ENCODE results near the gene DCLRE1C. TPM values are rescaled to one million over a fixed set of nuclear protein-coding genes. Genes with fewer than 3 reads are reported as not detected.
A peak's percentile ranks its signal among the peaks of the same experiment; 100 is the strongest.
"Not testable (repeated sequence)": the region's sequence is repeated elsewhere in the genome, so short reads cannot be mapped to it uniquely, and the experiment has no call there.

DCLRE1C gene
- polyA plus RNA-seq, 2 donors: 5.7 to 6.5 TPM

DNA sequence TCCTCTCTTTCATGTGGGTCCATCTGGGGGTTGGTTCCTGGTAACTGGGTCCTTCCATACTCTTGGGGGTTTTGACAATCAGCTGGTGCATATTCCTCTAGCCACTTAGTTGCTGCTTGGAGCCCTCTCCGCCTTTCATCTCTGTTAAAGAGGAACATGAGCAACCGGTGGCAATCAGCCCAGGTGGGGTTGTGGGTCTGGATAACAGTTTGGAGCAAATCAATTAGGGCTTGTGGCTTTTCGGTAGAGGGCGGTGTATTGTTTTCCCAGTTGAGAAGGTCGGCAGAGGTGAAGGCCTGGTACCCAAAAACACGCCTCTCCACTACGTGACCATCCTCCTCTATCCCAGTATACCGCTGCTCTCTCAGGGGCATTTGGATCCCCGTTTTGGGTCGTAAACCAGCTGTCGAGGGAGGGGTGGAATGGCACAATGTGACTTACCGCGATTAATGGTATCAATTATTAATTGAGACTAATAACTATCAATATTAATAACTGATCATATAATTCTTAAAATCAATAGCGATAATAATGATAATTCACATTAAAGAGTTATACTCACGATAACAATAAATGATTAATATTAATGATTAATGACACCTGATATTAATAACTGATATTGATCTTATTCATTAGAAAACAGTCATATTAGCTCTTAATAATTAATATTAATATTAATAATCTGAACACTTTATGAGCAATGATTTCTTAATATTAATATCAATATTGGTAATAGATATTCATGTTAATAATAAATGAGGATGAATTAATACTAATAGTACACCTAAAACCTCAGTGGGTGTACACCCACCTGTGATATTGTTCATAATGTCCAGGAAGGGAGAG lies 20.5 kb upstream of the DCLRE1C start:
- WGBS, 2 donors: 60 to 61% methylated on average over 15 of the region's 15 CpGs
- not testable (repeated sequence) for H3K9me3 ChIP-seq (ENCODE audit: control insufficient read depth in 2 of 2, insufficient read depth in 1 of 2, low read depth in 1 of 2, low read length in 1 of 2); H3K36me3 ChIP-seq (ENCODE audit: control insufficient read depth in 2 of 2, insufficient read depth in 2 of 2, low read length in 1 of 2); H3K4me3 ChIP-seq (ENCODE audit: low read depth in 1 of 2, low read length in 2 of 2); H3K27ac ChIP-seq (ENCODE audit: low read depth in 2 of 2, low read length in 1 of 2); H3K27me3 ChIP-seq (ENCODE audit: control insufficient read depth in 1 of 2, insufficient read depth in 2 of 2, low read length in 2 of 2); H3K4me1 ChIP-seq (ENCODE audit: control insufficient read depth in 2 of 2, insufficient read depth in 2 of 2, low read length in 1 of 2)

DNA sequence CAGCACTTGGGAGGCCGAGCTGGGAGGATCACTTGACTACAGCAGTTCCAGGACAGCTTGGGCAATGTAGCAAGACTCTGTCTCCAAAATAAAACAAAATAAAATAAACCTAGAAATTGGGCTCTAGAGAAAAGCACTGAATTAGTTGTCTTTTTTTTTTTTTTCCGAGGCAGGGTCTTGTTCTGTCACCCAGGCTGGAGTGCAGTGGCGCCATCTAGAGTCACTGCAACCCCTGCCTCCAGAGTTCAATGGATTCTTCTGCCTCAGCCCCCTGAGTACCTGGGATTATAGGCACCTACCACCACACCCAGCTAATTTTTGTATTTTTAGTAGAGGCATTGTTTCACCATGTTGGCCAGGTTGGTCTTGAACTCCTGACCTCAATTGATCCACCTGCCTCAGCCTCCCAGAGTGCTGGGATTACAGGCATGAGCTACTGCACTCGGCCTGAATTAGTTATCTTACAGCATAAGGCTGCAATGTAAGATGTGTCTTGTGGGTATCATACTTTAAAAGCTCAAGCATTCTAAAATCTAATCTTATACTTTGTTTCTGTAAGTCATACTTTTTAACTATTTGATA lies 18.1 kb upstream of the DCLRE1C start:
- Histone ChIP-seq H3K27me3 (ENCODE audit: control insufficient read depth in 1 of 2, insufficient read depth in 2 of 2, low read length in 2 of 2) (no peaks in the 10 kb centered on the region), H3K27ac (ENCODE audit: low read depth in 2 of 2, low read length in 1 of 2) (no peak overlapping the region), H3K4me3 (ENCODE audit: low read depth in 1 of 2, low read length in 2 of 2) (no peak overlapping the region), H3K9me3 (ENCODE audit: control insufficient read depth in 2 of 2, insufficient read depth in 1 of 2, low read depth in 1 of 2, low read length in 1 of 2) (no peaks in the 10 kb centered on the region), H3K4me1 (ENCODE audit: control insufficient read depth in 2 of 2, insufficient read depth in 2 of 2, low read length in 1 of 2) (no peaks in the 10 kb centered on the region), H3K36me3 (ENCODE audit: control insufficient read depth in 2 of 2, insufficient read depth in 2 of 2, low read length in 1 of 2) (no peaks in the 10 kb centered on the region)
- 60 to 63% methylated on average over 4 of the region's 4 CpGs for WGBS, 2 donors

DNA sequence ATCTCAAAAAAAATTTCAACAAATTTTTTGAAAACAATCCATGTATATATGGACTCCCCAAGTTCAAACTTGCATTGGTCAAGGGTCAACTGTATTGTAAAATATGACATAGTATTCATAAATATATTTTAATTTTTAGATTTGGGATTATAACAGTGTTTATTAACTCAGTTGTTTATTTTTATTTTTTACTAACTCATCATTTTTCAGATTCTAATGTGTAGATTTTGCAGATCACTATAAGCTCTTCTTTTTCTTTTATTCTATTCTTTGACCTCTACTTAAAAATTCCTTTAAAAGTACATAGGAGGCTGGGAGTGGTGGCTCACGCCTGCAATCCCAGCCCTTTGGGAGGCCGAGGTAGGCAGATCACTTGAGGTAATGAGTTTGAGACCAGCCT lies 14.0 kb upstream of the DCLRE1C start:
- no peaks in the 10 kb centered on the region for H3K4me1 ChIP-seq (ENCODE audit: control insufficient read depth in 2 of 2, insufficient read depth in 2 of 2, low read length in 1 of 2)
- H3K36me3 ChIP-seq (ENCODE audit: control insufficient read depth in 2 of 2, insufficient read depth in 2 of 2, low read length in 1 of 2): no peaks in the 10 kb centered on the region
- 87 to 96% methylated on average over 2 of the region's 2 CpGs for WGBS, 2 donors
- no peak overlapping the region for H3K4me3 ChIP-seq (ENCODE audit: low read depth in 1 of 2, low read length in 2 of 2)
- H3K9me3 ChIP-seq (ENCODE audit: control insufficient read depth in 2 of 2, insufficient read depth in 1 of 2, low read depth in 1 of 2, low read length in 1 of 2): no peaks in the 10 kb centered on the region
- H3K27me3 ChIP-seq (ENCODE audit: control insufficient read depth in 1 of 2, insufficient read depth in 2 of 2, low read length in 2 of 2): no peaks in the 10 kb centered on the region
- H3K27ac ChIP-seq (ENCODE audit: low read depth in 2 of 2, low read length in 1 of 2): no peak overlapping the region

DNA sequence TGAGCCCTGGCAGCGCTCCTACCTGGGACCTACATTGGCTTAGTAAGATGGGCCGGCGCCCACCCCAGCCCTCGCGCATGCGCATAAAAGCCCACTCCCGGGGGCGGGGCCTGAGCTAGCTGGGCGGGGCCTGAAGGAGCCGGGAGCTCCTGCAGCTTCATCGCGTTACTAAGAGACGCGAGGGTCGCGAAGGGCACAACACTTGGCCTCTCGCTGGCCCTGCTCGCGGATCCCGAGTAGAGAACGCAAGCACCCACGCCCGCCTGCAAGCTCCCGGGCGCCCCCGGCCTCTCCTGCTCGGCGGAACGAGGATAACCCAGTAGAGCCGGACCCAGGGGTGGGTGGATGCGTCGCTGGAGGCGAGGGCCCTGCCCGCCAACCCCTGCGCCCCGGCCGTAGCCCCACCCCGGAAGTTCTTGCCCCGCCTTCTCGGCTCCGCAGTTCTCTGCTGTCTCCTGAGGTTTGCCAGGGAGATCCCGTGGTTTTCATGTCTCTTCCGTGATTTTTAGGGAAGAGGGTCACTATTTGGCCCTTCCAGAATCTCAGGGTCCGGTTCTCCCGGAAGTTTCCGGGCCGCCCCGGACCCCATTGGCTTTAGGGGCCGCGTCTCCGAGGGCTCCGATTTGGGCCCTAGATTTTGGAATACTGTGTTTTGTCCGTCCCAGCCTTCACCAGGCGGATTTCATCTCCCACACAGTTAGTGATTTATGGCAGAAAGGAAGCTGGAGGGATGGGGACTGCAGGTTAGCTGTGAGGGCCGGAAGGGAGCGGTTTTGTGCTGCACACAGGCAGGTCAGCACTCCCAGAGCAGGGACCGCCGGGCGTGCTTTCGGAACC lies 5.5 kb upstream of the DCLRE1C start, which contains the start of gene MEIG1:
Gene MEIG1 (plus strand): TSS at position 168 of the 837 bp plus-strand sequence. CDS start 7,081 bp downstream, outside the sequence.
- Histone ChIP-seq H3K27ac (ENCODE audit: low read depth in 2 of 2, low read length in 1 of 2) (peak within 1 kb of the TSS; percentile 94 to 99), H3K4me3 (ENCODE audit: low read depth in 1 of 2, low read length in 2 of 2) (peak within 1 kb of the TSS; percentile 69 to 77), H3K4me1 (ENCODE audit: control insufficient read depth in 2 of 2, insufficient read depth in 2 of 2, low read length in 1 of 2) (no peaks in the 10 kb centered on the region), H3K27me3 (ENCODE audit: control insufficient read depth in 1 of 2, insufficient read depth in 2 of 2, low read length in 2 of 2) (no peaks in the 10 kb centered on the region), H3K36me3 (ENCODE audit: control insufficient read depth in 2 of 2, insufficient read depth in 2 of 2, low read length in 1 of 2) (no peaks in the 10 kb centered on the region), H3K9me3 (ENCODE audit: control insufficient read depth in 2 of 2, insufficient read depth in 1 of 2, low read depth in 1 of 2, low read length in 1 of 2) (no peaks in the 10 kb centered on the region)
- 0 to 1% methylated on average over 56 to 60 of the region's 60 CpGs for WGBS, 2 donors

DNA sequence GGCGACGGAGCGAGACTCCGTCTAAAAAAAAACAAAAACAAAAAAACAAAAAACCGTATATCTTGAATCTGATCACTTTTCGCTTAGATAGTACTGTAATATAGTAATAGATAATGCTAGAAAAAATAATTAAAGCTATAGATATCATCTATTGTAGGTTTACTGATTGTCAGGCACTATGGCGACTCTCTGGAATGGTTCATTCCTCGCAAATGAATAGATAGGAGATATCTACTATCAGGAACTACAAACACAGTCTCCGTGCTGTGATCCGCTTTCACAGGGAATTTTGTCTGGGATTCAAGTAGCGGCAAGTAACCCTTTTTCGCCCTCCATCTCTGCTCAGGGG lies 5.0 kb upstream of the DCLRE1C start:
- H3K36me3 ChIP-seq (ENCODE audit: control insufficient read depth in 2 of 2, insufficient read depth in 2 of 2, low read length in 1 of 2): no peaks in the 10 kb centered on the region
- 45 to 48% methylated on average over 12 of the region's 12 CpGs for WGBS, 2 donors
- H3K27ac ChIP-seq (ENCODE audit: low read depth in 2 of 2, low read length in 1 of 2): peak overlapping the region; percentile 94 to 99
- peak overlapping the region; percentile 69 to 77 for H3K4me3 ChIP-seq (ENCODE audit: low read depth in 1 of 2, low read length in 2 of 2)
- H3K9me3 ChIP-seq (ENCODE audit: control insufficient read depth in 2 of 2, insufficient read depth in 1 of 2, low read depth in 1 of 2, low read length in 1 of 2): no peaks in the 10 kb centered on the region
- no peaks in the 10 kb centered on the region for H3K27me3 ChIP-seq (ENCODE audit: control insufficient read depth in 1 of 2, insufficient read depth in 2 of 2, low read length in 2 of 2)
- no peaks in the 10 kb centered on the region for H3K4me1 ChIP-seq (ENCODE audit: control insufficient read depth in 2 of 2, insufficient read depth in 2 of 2, low read length in 1 of 2)

DNA sequence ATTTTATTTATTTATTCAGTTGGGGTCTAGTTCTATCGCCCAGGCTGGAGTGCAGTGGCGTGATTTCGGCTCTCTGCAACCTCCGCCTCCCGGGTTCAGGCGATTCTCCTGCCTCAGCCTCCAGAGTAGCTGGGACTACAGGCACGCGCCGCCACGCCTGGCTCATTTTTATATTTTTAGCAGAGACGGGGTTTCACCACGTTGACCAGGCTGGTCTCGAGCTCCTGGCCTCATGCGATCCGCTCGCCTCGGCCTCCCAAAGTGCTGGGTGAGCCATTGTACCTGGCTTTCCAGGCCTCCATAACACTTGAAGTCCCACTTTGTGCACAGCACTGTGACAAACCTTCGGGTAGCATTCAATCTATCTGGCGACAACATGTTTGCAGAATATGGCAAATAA lies 1.0 kb upstream of the DCLRE1C start:
- Histone ChIP-seq H3K27ac (ENCODE audit: low read depth in 2 of 2, low read length in 1 of 2) (peak overlapping the region; percentile 69 to 88), H3K9me3 (ENCODE audit: control insufficient read depth in 2 of 2, insufficient read depth in 1 of 2, low read depth in 1 of 2, low read length in 1 of 2) (no peaks in the 10 kb centered on the region), H3K4me1 (ENCODE audit: control insufficient read depth in 2 of 2, insufficient read depth in 2 of 2, low read length in 1 of 2) (peaks cover 0 to 2% of the 10 kb centered on the region in 2 donors), H3K36me3 (ENCODE audit: control insufficient read depth in 2 of 2, insufficient read depth in 2 of 2, low read length in 1 of 2) (no peaks in the 10 kb centered on the region), H3K27me3 (ENCODE audit: control insufficient read depth in 1 of 2, insufficient read depth in 2 of 2, low read length in 2 of 2) (no peaks in the 10 kb centered on the region), H3K4me3 (ENCODE audit: low read depth in 1 of 2, low read length in 2 of 2) (peak overlapping the region in 1 of 2 donors; percentile 76)
- WGBS, 2 donors: 94 to 95% methylated on average over 19 of the region's 19 CpGs

DNA sequence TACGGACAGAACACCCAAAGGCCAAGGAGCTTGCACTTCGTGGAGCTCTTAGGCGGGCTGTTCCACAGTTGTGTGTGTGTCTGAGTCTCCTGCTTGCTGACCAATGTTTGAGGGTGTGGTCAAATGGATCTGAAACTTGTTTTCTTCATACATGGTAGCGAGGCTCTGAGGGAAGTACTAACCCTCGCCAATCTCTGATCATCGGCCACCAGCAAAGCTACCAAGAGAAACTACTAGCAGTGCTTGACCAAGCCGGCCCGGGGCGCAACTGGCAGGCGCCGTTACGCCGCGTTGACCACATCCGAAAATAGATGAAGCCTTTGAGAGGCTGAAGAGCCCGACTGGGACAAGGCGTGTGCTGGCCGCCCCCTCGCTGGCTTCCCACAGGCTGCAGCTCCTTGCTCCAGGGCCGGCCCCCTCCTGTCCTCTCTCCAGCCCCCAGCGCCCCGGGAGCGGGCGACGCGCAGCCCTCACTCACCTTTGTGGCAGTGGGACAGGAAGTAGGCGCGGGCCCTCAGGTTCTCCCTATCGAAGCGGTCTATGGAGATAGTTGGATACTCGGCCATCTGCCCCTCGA lies 384 bp downstream of the DCLRE1C start:
- no peaks in the 10 kb centered on the region for H3K36me3 ChIP-seq (ENCODE audit: control insufficient read depth in 2 of 2, insufficient read depth in 2 of 2, low read length in 1 of 2)
- no peaks in the 10 kb centered on the region for H3K9me3 ChIP-seq (ENCODE audit: control insufficient read depth in 2 of 2, insufficient read depth in 1 of 2, low read depth in 1 of 2, low read length in 1 of 2)
- peak overlapping the region; percentile 72 to 76 for H3K4me3 ChIP-seq (ENCODE audit: low read depth in 1 of 2, low read length in 2 of 2)
- no peaks in the 10 kb centered on the region for H3K27me3 ChIP-seq (ENCODE audit: control insufficient read depth in 1 of 2, insufficient read depth in 2 of 2, low read length in 2 of 2)
- peaks cover 0 to 2% of the 10 kb centered on the region in 2 donors for H3K4me1 ChIP-seq (ENCODE audit: control insufficient read depth in 2 of 2, insufficient read depth in 2 of 2, low read length in 1 of 2)
- peak overlapping the region; percentile 88 to 96 for H3K27ac ChIP-seq (ENCODE audit: low read depth in 2 of 2, low read length in 1 of 2)
- WGBS, 2 donors: 0 to 1% methylated on average over 32 of the region's 32 CpGs

DNA sequence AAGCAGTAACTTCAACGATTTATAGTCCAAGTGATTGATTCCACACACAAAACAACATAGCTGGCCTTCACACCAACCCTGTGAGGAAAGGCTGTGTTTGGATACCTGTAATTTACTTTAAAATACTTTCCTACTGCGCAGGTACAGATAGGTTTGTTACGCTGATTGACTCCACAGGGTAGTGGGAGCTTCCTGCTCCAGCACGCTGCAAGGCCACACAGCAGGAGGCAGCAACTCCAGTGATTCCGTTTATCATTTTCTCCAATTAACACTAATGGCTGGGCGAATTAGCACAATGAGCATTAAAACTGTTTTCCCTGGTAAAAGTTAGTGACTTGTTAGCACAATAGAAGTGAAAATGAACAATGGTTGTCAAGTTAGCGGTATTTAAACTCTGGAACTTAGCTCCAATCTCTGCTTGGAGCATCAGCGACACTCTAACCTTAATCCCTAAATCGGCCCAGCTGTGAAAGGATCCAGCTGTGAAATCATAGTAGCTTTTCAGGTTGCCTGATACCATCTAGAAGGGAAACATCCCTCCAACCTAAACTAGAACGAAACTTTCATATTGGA lies 959 bp downstream of the DCLRE1C start:
- H3K27ac ChIP-seq (ENCODE audit: low read depth in 2 of 2, low read length in 1 of 2): peak overlapping the region; percentile 88 to 96
- H3K4me1 ChIP-seq (ENCODE audit: control insufficient read depth in 2 of 2, insufficient read depth in 2 of 2, low read length in 1 of 2): peaks cover 0 to 2% of the 10 kb centered on the region in 2 donors
- H3K9me3 ChIP-seq (ENCODE audit: control insufficient read depth in 2 of 2, insufficient read depth in 1 of 2, low read depth in 1 of 2, low read length in 1 of 2): no peaks in the 10 kb centered on the region
- peak overlapping the region; percentile 72 to 76 for H3K4me3 ChIP-seq (ENCODE audit: low read depth in 1 of 2, low read length in 2 of 2)
- H3K27me3 ChIP-seq (ENCODE audit: control insufficient read depth in 1 of 2, insufficient read depth in 2 of 2, low read length in 2 of 2): no peaks in the 10 kb centered on the region
- H3K36me3 ChIP-seq (ENCODE audit: control insufficient read depth in 2 of 2, insufficient read depth in 2 of 2, low read length in 1 of 2): no peaks in the 10 kb centered on the region
- WGBS, 2 donors: 28 to 36% methylated on average over 10 of the region's 10 CpGs

DNA sequence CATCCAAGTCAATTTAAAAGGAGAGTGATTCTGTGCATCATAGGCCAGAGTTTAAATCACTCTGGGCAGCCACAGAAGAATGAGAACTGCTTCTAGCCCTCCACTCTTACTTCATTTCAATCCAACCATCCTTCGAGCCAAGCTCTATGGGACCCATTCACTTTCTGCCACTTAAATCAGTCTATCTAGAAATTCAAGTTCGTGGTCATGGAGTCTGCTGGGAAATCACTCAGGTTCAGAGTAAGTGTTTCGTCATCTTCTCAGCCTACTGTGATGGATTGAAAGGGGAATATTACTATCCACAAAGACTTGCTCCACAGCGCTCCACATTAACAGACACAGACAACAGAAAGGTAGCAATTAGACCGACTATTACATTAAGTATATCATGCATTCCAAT lies 4.6 kb downstream of the DCLRE1C start:
- Histone ChIP-seq H3K36me3 (ENCODE audit: control insufficient read depth in 2 of 2, insufficient read depth in 2 of 2, low read length in 1 of 2) (peaks cover 0 to 7% of the 10 kb centered on the region in 2 donors), H3K4me3 (ENCODE audit: low read depth in 1 of 2, low read length in 2 of 2) (no peak overlapping the region), H3K27ac (ENCODE audit: low read depth in 2 of 2, low read length in 1 of 2) (peak overlapping the region in 1 of 2 donors; percentile 24), H3K9me3 (ENCODE audit: control insufficient read depth in 2 of 2, insufficient read depth in 1 of 2, low read depth in 1 of 2, low read length in 1 of 2) (no peaks in the 10 kb centered on the region), H3K27me3 (ENCODE audit: control insufficient read depth in 1 of 2, insufficient read depth in 2 of 2, low read length in 2 of 2) (no peaks in the 10 kb centered on the region), H3K4me1 (ENCODE audit: control insufficient read depth in 2 of 2, insufficient read depth in 2 of 2, low read length in 1 of 2) (peaks cover 0 to 2% of the 10 kb centered on the region in 2 donors)
- 81 to 85% methylated on average over 5 of the region's 5 CpGs for WGBS, 2 donors

All from esophagus (tissue), 2 donors.